GM23338 (cell line): ENCODE results near the gene INHBC. TPM values are rescaled to one million over a fixed set of nuclear protein-coding genes. Genes with fewer than 3 reads are reported as not detected.

Experiments
- ATAC-seq: fragments of 200-7000 bp; cut with Tn5 transposase; 3 replicates; pipeline ENCODE4 v1.9.1; 2020
- DNase-seq: peaks from one replicate; pipeline ENCODE4 v3.0.0-alpha.2; 2015; ENCODE audit warnings: low spot score
- H2AFZ ChIP-seq: fragments of 200-600 bp; sonication (generic); 2 replicates; pipeline ENCODE4 v1.8.0; 2016; ENCODE audit warnings: antibody characterized with exemption, mild to moderate bottlenecking, moderate library complexity
- H3F3A ChIP-seq: fragments of 200-600 bp; sonication (generic); replicated peaks from 2 replicates; pipeline ENCODE4 v1.8.0; 2017; ENCODE audit warnings: antibody characterized with exemption, mixed run types, low read depth
- H3K27ac ChIP-seq: fragments of 200-600 bp; sonication (generic); 2 replicates; pipeline ENCODE4 v1.6.1; 2016; ENCODE audit warnings: low read depth
- H3K27me3 ChIP-seq: fragments of 200-600 bp; sonication (generic); 2 replicates; pipeline ENCODE4 v1.8.0; 2016; ENCODE audit warnings: mild to moderate bottlenecking, mixed run types, moderate library complexity; ENCODE audit not compliant: insufficient read depth
- H3K36me3 ChIP-seq: fragments of 200-600 bp; sonication (generic); 2 replicates; pipeline ENCODE4 v1.8.0; 2016; ENCODE audit warnings: mild to moderate bottlenecking; ENCODE audit not compliant: insufficient read depth
- H3K4me1 ChIP-seq: fragments of 200-600 bp; sonication (generic); 2 replicates; pipeline ENCODE4 v1.8.0; 2016; ENCODE audit warnings: mild to moderate bottlenecking, moderate library complexity; ENCODE audit not compliant: insufficient read depth
- H3K4me2 ChIP-seq: fragments of 200-600 bp; sonication (generic); 2 replicates; pipeline ENCODE4 v1.7.1; 2017; ENCODE audit warnings: mixed run types
- H3K4me3 ChIP-seq: fragments of 200-600 bp; sonication (generic); 2 replicates; pipeline ENCODE4 v1.6.1; 2016; ENCODE audit warnings: mixed run types
- H3K79me2 ChIP-seq: fragments of 200-600 bp; sonication (generic); replicated peaks from 2 replicates; pipeline ENCODE4 v1.8.0; 2017; ENCODE audit warnings: mild to moderate bottlenecking; ENCODE audit not compliant: insufficient read depth
- H3K9me2 ChIP-seq: fragments of 200-600 bp; sonication (generic); 2 replicates; pipeline ENCODE4 v1.8.0; 2017; ENCODE audit not compliant: insufficient read depth
- H4K20me1 ChIP-seq: fragments of 200-600 bp; sonication (generic); replicated peaks from 2 replicates; pipeline ENCODE4 v1.8.0; 2017; ENCODE audit warnings: mild to moderate bottlenecking; ENCODE audit not compliant: insufficient read depth
- H3K27ac Mint-ChIP-seq: 2 replicates; pipeline ENCODE4 v1.8.0; 2020; ENCODE audit warnings: inconsistent platforms, mild to moderate bottlenecking, moderate library complexity, mixed read lengths
- H3K27me3 Mint-ChIP-seq: 3 replicates; pipeline ENCODE4 v1.8.0; 2022; ENCODE audit warnings: low read depth, mild to moderate bottlenecking, moderate library complexity, mixed read lengths, inconsistent platforms; ENCODE audit not compliant: insufficient read depth, poor library complexity
- H3K36me3 Mint-ChIP-seq: 3 replicates; pipeline ENCODE4 v1.8.0; 2021; ENCODE audit warnings: low read depth, mild to moderate bottlenecking, inconsistent platforms, moderate library complexity, mixed read lengths
- H3K4me1 Mint-ChIP-seq: 3 replicates; pipeline ENCODE4 v1.8.0; 2020; ENCODE audit warnings: mild to moderate bottlenecking, inconsistent platforms, mixed read lengths
- H3K4me3 Mint-ChIP-seq: 3 replicates; pipeline ENCODE4 v1.8.0; 2021; ENCODE audit warnings: moderate library complexity, mild to moderate bottlenecking, inconsistent platforms, mixed read lengths
- H3K9me3 Mint-ChIP-seq: 3 replicates; pipeline ENCODE4 v1.8.0; 2020; ENCODE audit warnings: moderate library complexity, mild to moderate bottlenecking, inconsistent platforms, mixed read lengths
- CREB1 ChIP-seq: fragments of 250-450 bp; sonication (Bioruptor Pico); IDR thresholded peaks from 2 replicates; pipeline ENCODE4 v1.5.0; 2020; ENCODE audit warnings: low read depth, mild to moderate bottlenecking, moderate library complexity
- EZH2 ChIP-seq: fragments of 200-600 bp; sonication (generic); IDR thresholded peaks from one replicate; pipeline ENCODE4 v1.8.0; 2017; ENCODE audit warnings: antibody characterized with exemption, mild to moderate bottlenecking, low read depth; ENCODE audit not compliant: unreplicated experiment
- JUNB ChIP-seq: IDR thresholded peaks from one replicate; pipeline ENCODE4 v1.6.1; 2016; ENCODE audit warnings: antibody characterized with exemption; ENCODE audit not compliant: unreplicated experiment
- NANOG ChIP-seq: IDR thresholded peaks from 2 replicates; pipeline ENCODE4 v1.6.1; 2016; ENCODE audit warnings: antibody characterized with exemption, borderline replicate concordance
- POLR2AphosphoS5 ChIP-seq: IDR thresholded peaks from 2 replicates; pipeline ENCODE4 v1.6.1; 2016; ENCODE audit warnings: antibody characterized with exemption, low read depth
- STAT1 ChIP-seq: IDR thresholded peaks from one replicate; pipeline ENCODE4 v1.6.1; 2016; ENCODE audit warnings: antibody characterized with exemption; ENCODE audit not compliant: unreplicated experiment
- ZNF114 ChIP-seq: fragments of 250-450 bp; sonication (Bioruptor Pico); IDR thresholded peaks from 2 replicates; pipeline ENCODE4 v1.5.0; 2020; ENCODE audit warnings: mild to moderate bottlenecking, moderate library complexity
- ZNF331 ChIP-seq: fragments of 250-450 bp; sonication (Bioruptor Pico); IDR thresholded peaks from 2 replicates; pipeline ENCODE4 v1.5.0; 2020; ENCODE audit warnings: low read depth, mild to moderate bottlenecking, moderate library complexity
- long read RNA-seq: library from polyadenylated mRNA; unstranded; transcript quantifications from one replicate; pipeline ENCODE4 v2.0.0, GENCODE V29; 2020; ENCODE audit not compliant: unreplicated experiment
- polyA plus RNA-seq: library from polyadenylated mRNA; unstranded; fragments of >200 nt; fragmentation: Nextera tagmentation; extraction: Ambion mirVana; gene quantifications from 2 replicates; pipeline ENCODE4 v1.2.1, GENCODE V29; 2016
- total RNA-seq: library from RNA; depleted of rRNA; stranded (reverse); fragments of >200 nt; shearing (Covaris generic); gene quantifications from 2 replicates; pipeline ENCODE4 v1.2.3, GENCODE V29; 2014; rRNA removed
- TF ChIP-seq, protein P1 (sequence below): IDR thresholded peaks from one replicate; pipeline ENCODE4 v1.6.1; 2018; ENCODE audit warnings: antibody characterized with exemption; ENCODE audit not compliant: unreplicated experiment
- TF ChIP-seq, protein P2 (sequence below), 2 experiments: fragments of 200-600 bp in 1 of 2; sonication (generic) in 1 of 2; conservative IDR thresholded peaks; 2 replicates each; pipeline versions ENCODE4 v1.5.1 to v1.6.1; 2016 to 2017; ENCODE audit warnings: antibody characterized with exemption in 2 of 2, low read depth in 2 of 2, mild to moderate bottlenecking in 2 of 2, moderate library complexity in 1 of 2
- TF ChIP-seq, protein P3 (sequence below): fragments of 250-450 bp; sonication (Bioruptor Pico); IDR thresholded peaks from 2 replicates; pipeline ENCODE4 v1.5.0; 2020; ENCODE audit warnings: mild to moderate bottlenecking, moderate library complexity
- TF ChIP-seq, protein P4 (sequence below): IDR thresholded peaks from 2 replicates; pipeline ENCODE4 v1.6.1; 2016; ENCODE audit warnings: antibody characterized with exemption

The INHBC gene, protein sequence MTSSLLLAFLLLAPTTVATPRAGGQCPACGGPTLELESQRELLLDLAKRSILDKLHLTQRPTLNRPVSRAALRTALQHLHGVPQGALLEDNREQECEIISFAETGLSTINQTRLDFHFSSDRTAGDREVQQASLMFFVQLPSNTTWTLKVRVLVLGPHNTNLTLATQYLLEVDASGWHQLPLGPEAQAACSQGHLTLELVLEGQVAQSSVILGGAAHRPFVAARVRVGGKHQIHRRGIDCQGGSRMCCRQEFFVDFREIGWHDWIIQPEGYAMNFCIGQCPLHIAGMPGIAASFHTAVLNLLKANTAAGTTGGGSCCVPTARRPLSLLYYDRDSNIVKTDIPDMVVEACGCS
- total RNA-seq (not detected in 2 replicates), polyA plus RNA-seq (0.53 TPM in 1 of 2 replicates, not detected in the other)
- long read RNA-seq, result 0 reads

DNA sequence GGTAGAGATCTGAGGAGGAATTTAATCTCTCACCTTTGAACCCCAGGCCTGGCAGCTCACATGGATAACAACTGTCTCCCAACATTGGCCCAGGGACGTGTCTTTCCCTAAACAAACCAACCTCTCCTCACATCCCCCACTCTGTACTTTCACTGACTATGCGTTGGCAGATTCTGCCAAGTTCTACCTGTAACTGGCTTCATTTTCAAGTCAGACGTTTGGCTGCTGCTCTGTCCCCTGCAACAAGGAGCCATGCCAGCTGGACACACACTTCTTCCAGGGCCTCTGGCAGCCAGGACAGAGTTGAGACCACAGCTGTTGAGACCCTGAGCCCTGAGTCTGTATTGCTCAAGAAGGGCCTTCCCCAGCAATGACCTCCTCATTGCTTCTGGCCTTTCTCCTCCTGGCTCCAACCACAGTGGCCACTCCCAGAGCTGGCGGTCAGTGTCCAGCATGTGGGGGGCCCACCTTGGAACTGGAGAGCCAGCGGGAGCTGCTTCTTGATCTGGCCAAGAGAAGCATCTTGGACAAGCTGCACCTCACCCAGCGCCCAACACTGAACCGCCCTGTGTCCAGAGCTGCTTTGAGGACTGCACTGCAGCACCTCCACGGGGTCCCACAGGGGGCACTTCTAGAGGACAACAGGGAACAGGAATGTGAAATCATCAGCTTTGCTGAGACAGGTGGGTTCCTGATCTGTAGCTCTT lies at the start of gene INHBC:
TSS of gene INHBC (plus strand) at position 268 of the 707 bp plus-strand sequence. CDS start at position 371, 103 bp downstream.
- Histone ChIP-seq H3K27ac (no peak within 1 kb of the TSS), H3K27me3 (no peaks in the 10 kb centered on the region), H3F3A (peaks cover 11% of the 10 kb centered on the region), H3K4me3 (no peak within 1 kb of the TSS), H3K79me2 (peaks cover 4% of the 10 kb centered on the region; the same call in 1 of the 2 replicates), H3K4me1 (peaks cover 6% of the 10 kb centered on the region; the same call in 1 of the 2 replicates), H3K4me2 (no peak within 1 kb of the TSS), H3K9me2 (no peaks in the 10 kb centered on the region), H2AFZ (peak within 1 kb of the TSS; percentile 83), H4K20me1 (no peaks in the 10 kb centered on the region), H3K36me3 (no peaks in the 10 kb centered on the region)
- DNase-seq, result no peak
- Mint-ChIP-seq H3K9me3 (no peaks in the 10 kb centered on the region), H3K4me1 (peaks cover 14% of the 10 kb centered on the region; the same call in 2 of the 3 replicates), H3K4me3 (no peak within 1 kb of the TSS; the same call in 2 of the 3 replicates), H3K36me3 (no peaks in the 10 kb centered on the region; the same call in 2 of the 3 replicates), H3K27ac (peak within 1 kb of the TSS; percentile 56; the same call in 1 of the 2 replicates), H3K27me3 (peaks cover 5% of the 10 kb centered on the region)
- no peak for ATAC-seq
- TF ChIP-seq, protein P1, sequence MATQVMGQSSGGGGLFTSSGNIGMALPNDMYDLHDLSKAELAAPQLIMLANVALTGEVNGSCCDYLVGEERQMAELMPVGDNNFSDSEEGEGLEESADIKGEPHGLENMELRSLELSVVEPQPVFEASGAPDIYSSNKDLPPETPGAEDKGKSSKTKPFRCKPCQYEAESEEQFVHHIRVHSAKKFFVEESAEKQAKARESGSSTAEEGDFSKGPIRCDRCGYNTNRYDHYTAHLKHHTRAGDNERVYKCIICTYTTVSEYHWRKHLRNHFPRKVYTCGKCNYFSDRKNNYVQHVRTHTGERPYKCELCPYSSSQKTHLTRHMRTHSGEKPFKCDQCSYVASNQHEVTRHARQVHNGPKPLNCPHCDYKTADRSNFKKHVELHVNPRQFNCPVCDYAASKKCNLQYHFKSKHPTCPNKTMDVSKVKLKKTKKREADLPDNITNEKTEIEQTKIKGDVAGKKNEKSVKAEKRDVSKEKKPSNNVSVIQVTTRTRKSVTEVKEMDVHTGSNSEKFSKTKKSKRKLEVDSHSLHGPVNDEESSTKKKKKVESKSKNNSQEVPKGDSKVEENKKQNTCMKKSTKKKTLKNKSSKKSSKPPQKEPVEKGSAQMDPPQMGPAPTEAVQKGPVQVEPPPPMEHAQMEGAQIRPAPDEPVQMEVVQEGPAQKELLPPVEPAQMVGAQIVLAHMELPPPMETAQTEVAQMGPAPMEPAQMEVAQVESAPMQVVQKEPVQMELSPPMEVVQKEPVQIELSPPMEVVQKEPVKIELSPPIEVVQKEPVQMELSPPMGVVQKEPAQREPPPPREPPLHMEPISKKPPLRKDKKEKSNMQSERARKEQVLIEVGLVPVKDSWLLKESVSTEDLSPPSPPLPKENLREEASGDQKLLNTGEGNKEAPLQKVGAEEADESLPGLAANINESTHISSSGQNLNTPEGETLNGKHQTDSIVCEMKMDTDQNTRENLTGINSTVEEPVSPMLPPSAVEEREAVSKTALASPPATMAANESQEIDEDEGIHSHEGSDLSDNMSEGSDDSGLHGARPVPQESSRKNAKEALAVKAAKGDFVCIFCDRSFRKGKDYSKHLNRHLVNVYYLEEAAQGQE, result no peak
- TF ChIP-seq ZNF331 (no peak), JUNB (no peak), NANOG (no peak), STAT1 (no peak), CREB1 (CRISPR knock-in tag) (no peak), POLR2AphosphoS5 (no peak), EZH2 (no peak), ZNF114 (CRISPR knock-in tag) (no peak)
- TF ChIP-seq, protein P2, sequence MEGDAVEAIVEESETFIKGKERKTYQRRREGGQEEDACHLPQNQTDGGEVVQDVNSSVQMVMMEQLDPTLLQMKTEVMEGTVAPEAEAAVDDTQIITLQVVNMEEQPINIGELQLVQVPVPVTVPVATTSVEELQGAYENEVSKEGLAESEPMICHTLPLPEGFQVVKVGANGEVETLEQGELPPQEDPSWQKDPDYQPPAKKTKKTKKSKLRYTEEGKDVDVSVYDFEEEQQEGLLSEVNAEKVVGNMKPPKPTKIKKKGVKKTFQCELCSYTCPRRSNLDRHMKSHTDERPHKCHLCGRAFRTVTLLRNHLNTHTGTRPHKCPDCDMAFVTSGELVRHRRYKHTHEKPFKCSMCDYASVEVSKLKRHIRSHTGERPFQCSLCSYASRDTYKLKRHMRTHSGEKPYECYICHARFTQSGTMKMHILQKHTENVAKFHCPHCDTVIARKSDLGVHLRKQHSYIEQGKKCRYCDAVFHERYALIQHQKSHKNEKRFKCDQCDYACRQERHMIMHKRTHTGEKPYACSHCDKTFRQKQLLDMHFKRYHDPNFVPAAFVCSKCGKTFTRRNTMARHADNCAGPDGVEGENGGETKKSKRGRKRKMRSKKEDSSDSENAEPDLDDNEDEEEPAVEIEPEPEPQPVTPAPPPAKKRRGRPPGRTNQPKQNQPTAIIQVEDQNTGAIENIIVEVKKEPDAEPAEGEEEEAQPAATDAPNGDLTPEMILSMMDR (conservative IDR thresholded peaks at IDR 0.05; ENCODE audit: low read depth in 2 of 2), result no peak
- TF ChIP-seq, protein P3, sequence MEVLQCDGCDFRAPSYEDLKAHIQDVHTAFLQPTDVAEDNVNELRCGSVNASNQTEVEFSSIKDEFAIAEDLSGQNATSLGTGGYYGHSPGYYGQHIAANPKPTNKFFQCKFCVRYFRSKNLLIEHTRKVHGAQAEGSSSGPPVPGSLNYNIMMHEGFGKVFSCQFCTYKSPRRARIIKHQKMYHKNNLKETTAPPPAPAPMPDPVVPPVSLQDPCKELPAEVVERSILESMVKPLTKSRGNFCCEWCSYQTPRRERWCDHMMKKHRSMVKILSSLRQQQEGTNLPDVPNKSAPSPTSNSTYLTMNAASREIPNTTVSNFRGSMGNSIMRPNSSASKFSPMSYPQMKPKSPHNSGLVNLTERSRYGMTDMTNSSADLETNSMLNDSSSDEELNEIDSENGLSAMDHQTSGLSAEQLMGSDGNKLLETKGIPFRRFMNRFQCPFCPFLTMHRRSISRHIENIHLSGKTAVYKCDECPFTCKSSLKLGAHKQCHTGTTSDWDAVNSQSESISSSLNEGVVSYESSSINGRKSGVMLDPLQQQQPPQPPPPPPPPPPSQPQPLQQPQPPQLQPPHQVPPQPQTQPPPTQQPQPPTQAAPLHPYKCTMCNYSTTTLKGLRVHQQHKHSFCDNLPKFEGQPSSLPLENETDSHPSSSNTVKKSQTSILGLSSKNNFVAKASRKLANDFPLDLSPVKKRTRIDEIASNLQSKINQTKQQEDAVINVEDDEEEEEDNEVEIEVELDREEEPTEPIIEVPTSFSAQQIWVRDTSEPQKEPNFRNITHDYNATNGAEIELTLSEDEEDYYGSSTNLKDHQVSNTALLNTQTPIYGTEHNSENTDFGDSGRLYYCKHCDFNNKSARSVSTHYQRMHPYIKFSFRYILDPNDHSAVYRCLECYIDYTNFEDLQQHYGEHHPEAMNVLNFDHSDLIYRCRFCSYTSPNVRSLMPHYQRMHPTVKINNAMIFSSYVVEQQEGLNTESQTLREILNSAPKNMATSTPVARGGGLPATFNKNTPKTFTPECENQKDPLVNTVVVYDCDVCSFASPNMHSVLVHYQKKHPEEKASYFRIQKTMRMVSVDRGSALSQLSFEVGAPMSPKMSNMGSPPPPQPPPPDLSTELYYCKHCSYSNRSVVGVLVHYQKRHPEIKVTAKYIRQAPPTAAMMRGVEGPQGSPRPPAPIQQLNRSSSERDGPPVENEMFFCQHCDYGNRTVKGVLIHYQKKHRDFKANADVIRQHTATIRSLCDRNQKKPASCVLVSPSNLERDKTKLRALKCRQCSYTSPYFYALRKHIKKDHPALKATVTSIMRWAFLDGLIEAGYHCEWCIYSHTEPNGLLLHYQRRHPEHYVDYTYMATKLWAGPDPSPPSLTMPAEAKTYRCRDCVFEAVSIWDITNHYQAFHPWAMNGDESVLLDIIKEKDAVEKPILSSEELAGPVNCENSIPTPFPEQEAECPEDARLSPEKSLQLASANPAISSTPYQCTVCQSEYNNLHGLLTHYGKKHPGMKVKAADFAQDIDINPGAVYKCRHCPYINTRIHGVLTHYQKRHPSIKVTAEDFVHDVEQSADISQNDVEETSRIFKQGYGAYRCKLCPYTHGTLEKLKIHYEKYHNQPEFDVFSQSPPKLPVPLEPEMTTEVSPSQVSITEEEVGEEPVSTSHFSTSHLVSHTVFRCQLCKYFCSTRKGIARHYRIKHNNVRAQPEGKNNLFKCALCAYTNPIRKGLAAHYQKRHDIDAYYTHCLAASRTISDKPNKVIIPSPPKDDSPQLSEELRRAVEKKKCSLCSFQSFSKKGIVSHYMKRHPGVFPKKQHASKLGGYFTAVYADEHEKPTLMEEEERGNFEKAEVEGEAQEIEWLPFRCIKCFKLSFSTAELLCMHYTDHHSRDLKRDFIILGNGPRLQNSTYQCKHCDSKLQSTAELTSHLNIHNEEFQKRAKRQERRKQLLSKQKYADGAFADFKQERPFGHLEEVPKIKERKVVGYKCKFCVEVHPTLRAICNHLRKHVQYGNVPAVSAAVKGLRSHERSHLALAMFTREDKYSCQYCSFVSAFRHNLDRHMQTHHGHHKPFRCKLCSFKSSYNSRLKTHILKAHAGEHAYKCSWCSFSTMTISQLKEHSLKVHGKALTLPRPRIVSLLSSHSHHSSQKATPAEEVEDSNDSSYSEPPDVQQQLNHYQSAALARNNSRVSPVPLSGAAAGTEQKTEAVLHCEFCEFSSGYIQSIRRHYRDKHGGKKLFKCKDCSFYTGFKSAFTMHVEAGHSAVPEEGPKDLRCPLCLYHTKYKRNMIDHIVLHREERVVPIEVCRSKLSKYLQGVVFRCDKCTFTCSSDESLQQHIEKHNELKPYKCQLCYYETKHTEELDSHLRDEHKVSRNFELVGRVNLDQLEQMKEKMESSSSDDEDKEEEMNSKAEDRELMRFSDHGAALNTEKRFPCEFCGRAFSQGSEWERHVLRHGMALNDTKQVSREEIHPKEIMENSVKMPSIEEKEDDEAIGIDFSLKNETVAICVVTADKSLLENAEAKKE (CRISPR knock-in tag), result no peak
- TF ChIP-seq, protein P4, sequence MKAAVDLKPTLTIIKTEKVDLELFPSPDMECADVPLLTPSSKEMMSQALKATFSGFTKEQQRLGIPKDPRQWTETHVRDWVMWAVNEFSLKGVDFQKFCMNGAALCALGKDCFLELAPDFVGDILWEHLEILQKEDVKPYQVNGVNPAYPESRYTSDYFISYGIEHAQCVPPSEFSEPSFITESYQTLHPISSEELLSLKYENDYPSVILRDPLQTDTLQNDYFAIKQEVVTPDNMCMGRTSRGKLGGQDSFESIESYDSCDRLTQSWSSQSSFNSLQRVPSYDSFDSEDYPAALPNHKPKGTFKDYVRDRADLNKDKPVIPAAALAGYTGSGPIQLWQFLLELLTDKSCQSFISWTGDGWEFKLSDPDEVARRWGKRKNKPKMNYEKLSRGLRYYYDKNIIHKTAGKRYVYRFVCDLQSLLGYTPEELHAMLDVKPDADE, result no peak
